ENCODE measurements around the gene TK1. TPM values are rescaled to one million over a fixed set of nuclear protein-coding genes. Genes with fewer than 3 reads are reported as not detected.

TK1 gene
- total RNA-seq, 1 donor from 2014 or later: 65.9 TPM

Other genes with a start within 250 kb of the TK1 start
- gene TNRC6C, start 228.3 kb downstream of the TK1 start, total RNA-seq: 18.4 and 25.0 TPM in 2 replicates
- 240 and 241 TPM in 2 replicates for gene TMC6, start 58.3 kb downstream of the TK1 start, total RNA-seq
- gene TMC8, start 56.3 kb downstream of the TK1 start, total RNA-seq: 196 and 208 TPM in 2 replicates
- not detected in 2 replicates for gene C17orf99, start 40.7 kb downstream of the TK1 start, total RNA-seq
- gene SYNGR2, start 18.5 kb downstream of the TK1 start, total RNA-seq: 92.5 and 92.9 TPM in 2 replicates
- 27.8 TPM in 2 replicates for gene AFMID, start 310 bp upstream of the TK1 start, total RNA-seq
- 48.4 and 48.6 TPM in 2 replicates for gene BIRC5, start 27.2 kb upstream of the TK1 start, total RNA-seq
- not detected in 2 replicates for gene TMEM235, start 44.6 kb upstream of the TK1 start, total RNA-seq
- gene SOCS3, start 173.0 kb upstream of the TK1 start, total RNA-seq: 93.5 and 99.8 TPM in 2 replicates
- gene PGS1, start 191.6 kb upstream of the TK1 start, total RNA-seq: 59.3 and 64.1 TPM in 2 replicates

All from activated T-helper 2 cell treated with anti-CD3 and anti-CD28 coated beads, Interferon-gamma antibody, Interleukin-2, Interleukin-4, amounts not matched to agents 10 μg/mL and 5 μg/mL and 100 μg/mL, durations not matched to agents 14 hours and 24 hours and 36 hours (primary cell).